ENCODE results near the gene CCDC12.

- no peak for TF ChIP-seq EZH2phosphoT487 (IDR thresholded peaks at IDR 0.05; ENCODE audit: low read length)
- no peak for TF ChIP-seq CTCF (IDR thresholded peaks at IDR 0.05; ENCODE audit: low read length)
- TF ChIP-seq EZH2 (optimal IDR thresholded peaks at IDR 0.05; ENCODE audit: low read depth, low read length): no peak
Measured at GRCh38 chr3:46957092-46957820, 19.3 kb downstream of the CCDC12 start.
